ENCODE measurements around the gene RNF225. TPM values are rescaled to one million over a fixed set of nuclear protein-coding genes. Genes with fewer than 3 reads are reported as not detected.

Gene RNF225
- total RNA-seq, 1 experiment from 2014 or later = 1.8 TPM

DNA sequence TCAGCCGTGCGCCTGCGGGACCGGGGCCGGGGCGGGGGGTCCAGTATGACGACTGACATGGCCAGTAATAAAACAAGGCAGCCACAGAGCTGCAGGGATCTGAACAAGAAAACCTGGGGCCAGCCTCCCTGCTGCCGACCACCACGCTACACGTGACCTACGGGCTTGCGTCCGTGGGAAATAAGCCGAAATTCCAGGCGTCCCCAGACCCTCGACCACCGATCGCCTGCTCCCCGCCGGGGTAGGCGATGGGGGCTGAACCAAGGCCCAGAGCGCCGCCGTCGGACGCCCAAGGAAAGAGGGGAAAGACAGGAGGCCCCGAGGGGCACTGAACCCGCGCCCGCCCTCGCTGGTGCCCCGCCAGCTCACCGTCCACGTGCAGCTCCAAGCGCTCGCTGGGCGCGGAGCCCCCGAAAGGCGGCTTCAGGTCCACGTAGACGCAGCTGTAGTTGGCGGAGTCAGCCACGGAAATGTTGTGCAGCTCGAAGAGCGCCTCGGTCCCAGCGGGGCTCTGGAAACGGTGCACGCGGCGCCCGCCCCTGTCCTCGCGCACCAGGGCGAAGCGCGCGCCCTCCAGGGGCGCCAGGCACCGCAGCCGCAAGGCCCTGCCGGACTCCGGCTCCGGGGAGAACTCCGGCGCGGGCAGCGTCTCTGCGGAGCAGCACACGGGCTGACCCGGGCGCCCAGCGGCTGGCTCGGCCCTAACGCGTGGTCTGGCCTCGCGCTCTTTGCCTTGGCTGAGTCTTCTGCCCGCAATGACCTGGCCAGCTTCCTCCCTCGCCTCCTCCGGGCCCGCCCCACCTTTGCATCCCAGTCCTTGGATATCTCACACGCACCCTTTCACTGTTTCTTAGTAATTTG lies 45.2 kb upstream of the RNF225 start:
- Mint-ChIP-seq H3K9me3 (no peaks in the 10 kb centered on the region), H3K27me3 (ENCODE audit: low read depth) (peaks cover 48% of the 10 kb centered on the region), H3K4me1 (peaks cover 3% of the 10 kb centered on the region; the same call in 1 of the 2 replicates), H3K4me3 (no peak overlapping the region), H3K27ac (no peak overlapping the region), H3K36me3 (no peaks in the 10 kb centered on the region)
- ChIA-PET POLR2A (no interaction called here), CTCF (interaction anchor here (1.5 kb wide), 1 partner anchor 11 kb away, joined by 6 read pairs; no protein-coding TSS in a partner anchor)
- no peak for DNase-seq (ENCODE audit: low spot score)
- no peak for TF ChIP-seq NFATC4 (CRISPR knock-in tag; IDR thresholded peaks at IDR 0.05)
- no peak for TF ChIP-seq ZNF263 (CRISPR knock-in tag; IDR thresholded peaks at IDR 0.05; ENCODE audit: low read depth)
- TF ChIP-seq, protein P1, sequence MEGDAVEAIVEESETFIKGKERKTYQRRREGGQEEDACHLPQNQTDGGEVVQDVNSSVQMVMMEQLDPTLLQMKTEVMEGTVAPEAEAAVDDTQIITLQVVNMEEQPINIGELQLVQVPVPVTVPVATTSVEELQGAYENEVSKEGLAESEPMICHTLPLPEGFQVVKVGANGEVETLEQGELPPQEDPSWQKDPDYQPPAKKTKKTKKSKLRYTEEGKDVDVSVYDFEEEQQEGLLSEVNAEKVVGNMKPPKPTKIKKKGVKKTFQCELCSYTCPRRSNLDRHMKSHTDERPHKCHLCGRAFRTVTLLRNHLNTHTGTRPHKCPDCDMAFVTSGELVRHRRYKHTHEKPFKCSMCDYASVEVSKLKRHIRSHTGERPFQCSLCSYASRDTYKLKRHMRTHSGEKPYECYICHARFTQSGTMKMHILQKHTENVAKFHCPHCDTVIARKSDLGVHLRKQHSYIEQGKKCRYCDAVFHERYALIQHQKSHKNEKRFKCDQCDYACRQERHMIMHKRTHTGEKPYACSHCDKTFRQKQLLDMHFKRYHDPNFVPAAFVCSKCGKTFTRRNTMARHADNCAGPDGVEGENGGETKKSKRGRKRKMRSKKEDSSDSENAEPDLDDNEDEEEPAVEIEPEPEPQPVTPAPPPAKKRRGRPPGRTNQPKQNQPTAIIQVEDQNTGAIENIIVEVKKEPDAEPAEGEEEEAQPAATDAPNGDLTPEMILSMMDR (IDR thresholded peaks at IDR 0.05) = no peak
- TF ChIP-seq ZNF396 (CRISPR knock-in tag; IDR thresholded peaks at IDR 0.05; ENCODE audit: borderline replicate concordance) = no peak
- TF ChIP-seq, protein P2, sequence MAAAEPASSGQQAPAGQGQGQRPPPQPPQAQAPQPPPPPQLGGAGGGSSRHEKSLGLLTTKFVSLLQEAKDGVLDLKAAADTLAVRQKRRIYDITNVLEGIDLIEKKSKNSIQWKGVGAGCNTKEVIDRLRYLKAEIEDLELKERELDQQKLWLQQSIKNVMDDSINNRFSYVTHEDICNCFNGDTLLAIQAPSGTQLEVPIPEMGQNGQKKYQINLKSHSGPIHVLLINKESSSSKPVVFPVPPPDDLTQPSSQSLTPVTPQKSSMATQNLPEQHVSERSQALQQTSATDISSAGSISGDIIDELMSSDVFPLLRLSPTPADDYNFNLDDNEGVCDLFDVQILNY (CRISPR knock-in tag; IDR thresholded peaks at IDR 0.05) = no peak
- no peak for TF ChIP-seq NR3C1 (CRISPR knock-in tag; conservative IDR thresholded peaks at IDR 0.05; ENCODE audit: low read depth)
- TF ChIP-seq, protein P3, sequence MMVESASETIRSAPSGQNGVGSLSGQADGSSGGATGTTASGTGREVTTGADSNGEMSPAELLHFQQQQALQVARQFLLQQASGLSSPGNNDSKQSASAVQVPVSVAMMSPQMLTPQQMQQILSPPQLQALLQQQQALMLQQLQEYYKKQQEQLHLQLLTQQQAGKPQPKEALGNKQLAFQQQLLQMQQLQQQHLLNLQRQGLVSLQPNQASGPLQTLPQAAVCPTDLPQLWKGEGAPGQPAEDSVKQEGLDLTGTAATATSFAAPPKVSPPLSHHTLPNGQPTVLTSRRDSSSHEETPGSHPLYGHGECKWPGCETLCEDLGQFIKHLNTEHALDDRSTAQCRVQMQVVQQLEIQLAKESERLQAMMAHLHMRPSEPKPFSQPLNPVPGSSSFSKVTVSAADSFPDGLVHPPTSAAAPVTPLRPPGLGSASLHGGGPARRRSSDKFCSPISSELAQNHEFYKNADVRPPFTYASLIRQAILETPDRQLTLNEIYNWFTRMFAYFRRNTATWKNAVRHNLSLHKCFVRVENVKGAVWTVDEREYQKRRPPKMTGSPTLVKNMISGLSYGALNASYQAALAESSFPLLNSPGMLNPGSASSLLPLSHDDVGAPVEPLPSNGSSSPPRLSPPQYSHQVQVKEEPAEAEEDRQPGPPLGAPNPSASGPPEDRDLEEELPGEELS (CRISPR knock-in tag; IDR thresholded peaks at IDR 0.05) = no peak
- TF ChIP-seq ZNF138 (CRISPR knock-in tag; conservative IDR thresholded peaks at IDR 0.05) = no peak
- TF ChIP-seq, protein P4, sequence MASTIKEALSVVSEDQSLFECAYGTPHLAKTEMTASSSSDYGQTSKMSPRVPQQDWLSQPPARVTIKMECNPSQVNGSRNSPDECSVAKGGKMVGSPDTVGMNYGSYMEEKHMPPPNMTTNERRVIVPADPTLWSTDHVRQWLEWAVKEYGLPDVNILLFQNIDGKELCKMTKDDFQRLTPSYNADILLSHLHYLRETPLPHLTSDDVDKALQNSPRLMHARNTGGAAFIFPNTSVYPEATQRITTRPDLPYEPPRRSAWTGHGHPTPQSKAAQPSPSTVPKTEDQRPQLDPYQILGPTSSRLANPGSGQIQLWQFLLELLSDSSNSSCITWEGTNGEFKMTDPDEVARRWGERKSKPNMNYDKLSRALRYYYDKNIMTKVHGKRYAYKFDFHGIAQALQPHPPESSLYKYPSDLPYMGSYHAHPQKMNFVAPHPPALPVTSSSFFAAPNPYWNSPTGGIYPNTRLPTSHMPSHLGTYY (CRISPR knock-in tag; IDR thresholded peaks at IDR 0.05) = no peak
- ATAC-seq = no peak; the same call in 1 of the 2 replicates

DNA sequence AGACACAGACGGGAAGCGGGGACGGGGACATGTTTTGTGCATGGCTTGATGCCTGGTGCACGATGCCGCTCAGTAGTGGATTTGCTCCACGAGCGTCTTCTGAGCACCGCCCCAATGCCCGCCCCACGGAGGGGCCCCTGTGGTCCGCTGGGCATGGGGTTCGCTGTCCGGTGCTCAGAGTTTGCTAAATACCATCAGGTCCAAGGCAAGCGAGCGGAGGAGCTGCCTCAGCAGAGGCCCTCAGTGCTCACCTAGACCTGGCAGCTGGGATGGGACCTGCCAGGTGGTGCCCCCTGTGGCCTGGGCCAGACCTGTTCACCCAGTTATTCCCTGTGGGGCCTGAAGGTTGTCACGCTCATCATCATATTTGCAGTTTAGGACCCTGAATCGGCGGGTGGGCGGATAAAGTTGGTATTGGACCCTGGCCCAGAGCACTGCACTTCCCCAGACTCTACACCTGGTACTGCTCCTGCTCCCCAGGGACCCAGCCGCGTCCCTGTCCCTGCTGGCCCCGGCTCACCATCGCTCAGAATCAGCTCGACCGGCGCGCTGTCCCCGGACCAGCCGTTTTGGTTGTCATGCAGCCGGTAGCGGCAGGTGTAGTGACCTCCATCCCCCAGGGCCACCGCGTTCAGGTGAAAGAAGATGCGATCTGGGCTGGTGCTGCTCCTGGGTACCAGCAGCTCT lies 44.4 kb upstream of the RNF225 start:
- ATAC-seq (no peak), DNase-seq (ENCODE audit: low spot score) (no peak)
- Mint-ChIP-seq H3K36me3 (no peaks in the 10 kb centered on the region), H3K27ac (no peak overlapping the region), H3K4me3 (no peak overlapping the region), H3K9me3 (no peaks in the 10 kb centered on the region), H3K4me1 (peaks cover 3% of the 10 kb centered on the region; the same call in 1 of the 2 replicates), H3K27me3 (ENCODE audit: low read depth) (peaks cover 44% of the 10 kb centered on the region)
- POLR2A ChIA-PET = interaction anchor here (1.0 kb wide), 1 partner anchor 12 kb away, joined by 4 read pairs; the partner anchor contains the start of gene ZNF497
- CTCF ChIA-PET = interaction anchor here (1.5 kb wide), 1 partner anchor 12 kb away, joined by 6 read pairs; no protein-coding TSS in a partner anchor
- TF ChIP-seq, protein P5, sequence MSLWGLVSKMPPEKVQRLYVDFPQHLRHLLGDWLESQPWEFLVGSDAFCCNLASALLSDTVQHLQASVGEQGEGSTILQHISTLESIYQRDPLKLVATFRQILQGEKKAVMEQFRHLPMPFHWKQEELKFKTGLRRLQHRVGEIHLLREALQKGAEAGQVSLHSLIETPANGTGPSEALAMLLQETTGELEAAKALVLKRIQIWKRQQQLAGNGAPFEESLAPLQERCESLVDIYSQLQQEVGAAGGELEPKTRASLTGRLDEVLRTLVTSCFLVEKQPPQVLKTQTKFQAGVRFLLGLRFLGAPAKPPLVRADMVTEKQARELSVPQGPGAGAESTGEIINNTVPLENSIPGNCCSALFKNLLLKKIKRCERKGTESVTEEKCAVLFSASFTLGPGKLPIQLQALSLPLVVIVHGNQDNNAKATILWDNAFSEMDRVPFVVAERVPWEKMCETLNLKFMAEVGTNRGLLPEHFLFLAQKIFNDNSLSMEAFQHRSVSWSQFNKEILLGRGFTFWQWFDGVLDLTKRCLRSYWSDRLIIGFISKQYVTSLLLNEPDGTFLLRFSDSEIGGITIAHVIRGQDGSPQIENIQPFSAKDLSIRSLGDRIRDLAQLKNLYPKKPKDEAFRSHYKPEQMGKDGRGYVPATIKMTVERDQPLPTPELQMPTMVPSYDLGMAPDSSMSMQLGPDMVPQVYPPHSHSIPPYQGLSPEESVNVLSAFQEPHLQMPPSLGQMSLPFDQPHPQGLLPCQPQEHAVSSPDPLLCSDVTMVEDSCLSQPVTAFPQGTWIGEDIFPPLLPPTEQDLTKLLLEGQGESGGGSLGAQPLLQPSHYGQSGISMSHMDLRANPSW (CRISPR knock-in tag; conservative IDR thresholded peaks at IDR 0.05; ENCODE audit: low read depth) = no peak
- no peak for TF ChIP-seq SP1 (CRISPR knock-in tag; conservative IDR thresholded peaks at IDR 0.05)
- TF ChIP-seq, protein P6, sequence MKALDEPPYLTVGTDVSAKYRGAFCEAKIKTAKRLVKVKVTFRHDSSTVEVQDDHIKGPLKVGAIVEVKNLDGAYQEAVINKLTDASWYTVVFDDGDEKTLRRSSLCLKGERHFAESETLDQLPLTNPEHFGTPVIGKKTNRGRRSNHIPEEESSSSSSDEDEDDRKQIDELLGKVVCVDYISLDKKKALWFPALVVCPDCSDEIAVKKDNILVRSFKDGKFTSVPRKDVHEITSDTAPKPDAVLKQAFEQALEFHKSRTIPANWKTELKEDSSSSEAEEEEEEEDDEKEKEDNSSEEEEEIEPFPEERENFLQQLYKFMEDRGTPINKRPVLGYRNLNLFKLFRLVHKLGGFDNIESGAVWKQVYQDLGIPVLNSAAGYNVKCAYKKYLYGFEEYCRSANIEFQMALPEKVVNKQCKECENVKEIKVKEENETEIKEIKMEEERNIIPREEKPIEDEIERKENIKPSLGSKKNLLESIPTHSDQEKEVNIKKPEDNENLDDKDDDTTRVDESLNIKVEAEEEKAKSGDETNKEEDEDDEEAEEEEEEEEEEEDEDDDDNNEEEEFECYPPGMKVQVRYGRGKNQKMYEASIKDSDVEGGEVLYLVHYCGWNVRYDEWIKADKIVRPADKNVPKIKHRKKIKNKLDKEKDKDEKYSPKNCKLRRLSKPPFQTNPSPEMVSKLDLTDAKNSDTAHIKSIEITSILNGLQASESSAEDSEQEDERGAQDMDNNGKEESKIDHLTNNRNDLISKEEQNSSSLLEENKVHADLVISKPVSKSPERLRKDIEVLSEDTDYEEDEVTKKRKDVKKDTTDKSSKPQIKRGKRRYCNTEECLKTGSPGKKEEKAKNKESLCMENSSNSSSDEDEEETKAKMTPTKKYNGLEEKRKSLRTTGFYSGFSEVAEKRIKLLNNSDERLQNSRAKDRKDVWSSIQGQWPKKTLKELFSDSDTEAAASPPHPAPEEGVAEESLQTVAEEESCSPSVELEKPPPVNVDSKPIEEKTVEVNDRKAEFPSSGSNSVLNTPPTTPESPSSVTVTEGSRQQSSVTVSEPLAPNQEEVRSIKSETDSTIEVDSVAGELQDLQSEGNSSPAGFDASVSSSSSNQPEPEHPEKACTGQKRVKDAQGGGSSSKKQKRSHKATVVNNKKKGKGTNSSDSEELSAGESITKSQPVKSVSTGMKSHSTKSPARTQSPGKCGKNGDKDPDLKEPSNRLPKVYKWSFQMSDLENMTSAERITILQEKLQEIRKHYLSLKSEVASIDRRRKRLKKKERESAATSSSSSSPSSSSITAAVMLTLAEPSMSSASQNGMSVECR (CRISPR knock-in tag; IDR thresholded peaks at IDR 0.05; ENCODE audit: borderline replicate concordance) = no peak
- TF ChIP-seq, protein P4 (CRISPR knock-in tag; IDR thresholded peaks at IDR 0.05) = no peak
- TF ChIP-seq, protein P7, sequence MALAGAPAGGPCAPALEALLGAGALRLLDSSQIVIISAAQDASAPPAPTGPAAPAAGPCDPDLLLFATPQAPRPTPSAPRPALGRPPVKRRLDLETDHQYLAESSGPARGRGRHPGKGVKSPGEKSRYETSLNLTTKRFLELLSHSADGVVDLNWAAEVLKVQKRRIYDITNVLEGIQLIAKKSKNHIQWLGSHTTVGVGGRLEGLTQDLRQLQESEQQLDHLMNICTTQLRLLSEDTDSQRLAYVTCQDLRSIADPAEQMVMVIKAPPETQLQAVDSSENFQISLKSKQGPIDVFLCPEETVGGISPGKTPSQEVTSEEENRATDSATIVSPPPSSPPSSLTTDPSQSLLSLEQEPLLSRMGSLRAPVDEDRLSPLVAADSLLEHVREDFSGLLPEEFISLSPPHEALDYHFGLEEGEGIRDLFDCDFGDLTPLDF (CRISPR knock-in tag; IDR thresholded peaks at IDR 0.05) = no peak
- TF ChIP-seq FOXP1 (CRISPR knock-in tag; IDR thresholded peaks at IDR 0.05; ENCODE audit: borderline replicate concordance) = no peak
- no peak for TF ChIP-seq TEAD1 (CRISPR knock-in tag; IDR thresholded peaks at IDR 0.05)
